HG02678 (cell line): ENCODE measurements around the gene KLF3.
A peak's percentile ranks its signal among the peaks of the same experiment; 100 is the strongest.

ENCODE experiments used
- ATAC-seq: cut with Tn5 transposase; IDR thresholded peaks from one replicate; pipeline ENCODE4 v1.9.1; 2021; ENCODE audit warnings: mild to moderate bottlenecking, moderate library complexity; ENCODE audit not compliant: unreplicated experiment

Gene KLF3

DNA sequence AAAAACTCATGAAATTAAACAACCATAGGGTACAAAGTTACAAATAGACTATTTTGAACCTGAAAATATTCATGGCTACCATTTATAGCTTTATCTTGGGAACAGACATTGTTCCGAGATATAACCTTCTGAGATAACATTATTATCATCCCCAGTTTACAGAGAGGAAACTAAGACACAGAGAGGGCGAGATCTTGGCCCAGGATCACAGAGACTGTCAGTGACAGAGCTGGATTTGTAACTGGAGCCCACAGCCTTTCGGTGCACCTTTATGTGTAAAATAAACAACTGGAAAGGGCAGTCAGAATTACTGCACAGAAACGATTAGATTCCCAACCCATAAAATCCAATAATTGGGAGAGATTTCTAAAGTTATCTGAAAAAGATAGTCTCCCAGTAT lies 28.4 kb downstream of the KLF3 start:
- no peak for ATAC-seq

DNA sequence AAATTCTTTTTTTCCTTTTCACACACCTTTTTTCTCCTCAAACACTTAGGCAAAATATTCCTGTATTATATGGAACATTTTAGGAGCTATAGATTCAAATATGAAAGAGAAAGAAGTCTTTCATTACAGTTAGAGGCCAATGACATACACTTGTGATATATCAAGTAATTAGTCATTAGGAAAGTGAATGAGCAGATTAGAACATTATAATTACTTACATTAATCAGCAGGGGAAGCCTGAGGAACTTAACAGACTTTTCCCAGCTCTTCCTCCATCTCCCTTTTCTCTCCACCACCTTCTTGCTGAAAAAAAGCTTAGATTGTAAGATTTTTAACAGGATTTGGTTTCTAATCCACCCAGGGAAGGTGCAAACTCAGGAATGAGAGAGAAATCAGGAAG lies 29.6 kb downstream of the KLF3 start:
- no peak for ATAC-seq

DNA sequence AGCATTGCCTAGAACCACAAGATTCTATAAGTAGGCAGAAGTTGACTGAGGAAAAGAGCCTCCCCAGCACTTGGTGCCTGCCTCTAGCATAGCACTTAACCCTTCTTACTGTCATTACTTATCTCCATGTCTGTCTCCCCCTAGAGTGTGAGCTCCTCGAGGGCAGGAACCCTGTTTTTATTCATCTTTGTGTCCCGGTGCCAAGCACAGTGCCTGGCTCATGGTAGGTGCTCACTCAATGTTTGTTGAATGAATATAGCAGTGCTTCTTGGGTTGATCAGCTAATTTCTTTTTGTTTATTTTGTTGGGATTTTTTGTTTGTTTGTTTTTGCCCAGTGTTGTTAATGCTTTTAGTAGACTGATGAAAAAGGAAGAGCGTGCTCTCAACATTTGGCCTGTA lies 30.3 kb downstream of the KLF3 start:
- no peak for ATAC-seq

DNA sequence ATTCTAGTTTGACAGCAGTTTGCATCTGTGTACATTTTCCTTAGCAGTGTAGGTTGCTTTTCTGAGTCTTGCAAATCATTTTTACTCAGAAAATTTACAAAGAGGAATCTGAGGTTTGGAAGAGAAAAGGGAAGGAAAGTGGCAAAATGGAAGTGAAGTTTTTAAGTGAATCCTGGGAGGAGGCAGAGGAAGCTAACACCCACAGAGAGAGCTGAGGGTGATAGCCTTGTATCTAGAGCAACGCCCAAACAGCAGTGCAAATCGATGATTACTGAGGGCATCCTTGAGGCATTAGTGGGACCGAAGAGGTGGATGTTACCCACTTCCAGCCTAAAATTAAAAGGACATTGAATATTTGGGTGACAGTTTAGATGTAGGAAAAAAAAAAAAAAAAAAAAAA lies 31.8 kb downstream of the KLF3 start:
- ATAC-seq = no peak

DNA sequence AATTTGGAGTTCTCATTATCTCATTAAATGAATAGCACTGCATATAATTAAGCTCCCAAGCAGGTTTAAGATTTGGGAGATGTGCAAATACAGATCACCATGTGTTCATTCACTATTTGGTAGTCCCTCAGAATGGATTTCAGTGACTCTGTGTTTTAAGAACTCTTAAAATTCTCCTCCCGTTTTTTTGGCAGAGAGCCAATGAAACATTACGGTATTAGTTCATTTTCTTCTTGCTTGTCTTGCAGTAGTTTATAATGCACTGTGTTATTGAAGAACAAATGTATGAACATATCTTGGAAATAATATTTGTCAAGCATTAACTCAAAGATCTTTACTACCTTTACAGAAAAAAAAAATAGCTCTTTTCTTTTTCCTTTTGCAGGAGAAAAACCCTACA lies 32.7 kb downstream of the KLF3 start:
- ATAC-seq = no peak

- no peak for ATAC-seq
Observed at GRCh38 chr4:38698176-38698575, 34.2 kb downstream of the KLF3 start.

GRCh38 chr4:38699112-38699511 lies 35.1 kb downstream of the KLF3 start:
- ATAC-seq = no peak

DNA sequence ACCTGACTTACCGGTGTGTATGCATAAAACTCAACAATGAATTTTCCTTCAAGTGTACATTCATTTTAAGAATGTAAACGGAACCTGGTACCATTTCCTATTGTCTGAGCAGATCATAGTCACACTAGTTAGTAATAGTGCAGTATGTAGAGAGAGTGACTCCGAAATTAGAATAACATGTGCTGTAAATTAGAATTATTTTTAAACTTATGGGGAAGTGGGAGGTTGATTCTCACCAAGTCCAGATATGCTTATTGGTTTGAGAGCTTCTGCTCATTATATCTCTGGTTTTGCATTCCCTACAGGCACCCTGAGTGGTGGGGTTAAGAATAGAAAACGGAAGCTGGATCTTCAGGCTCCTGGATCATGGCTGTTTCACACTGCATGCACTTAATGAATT lies 39.6 kb downstream of the KLF3 start:
- ATAC-seq = no peak

- no peak for ATAC-seq
Observed at GRCh38 chr4:38704622-38705154, 40.7 kb downstream of the KLF3 start.

DNA sequence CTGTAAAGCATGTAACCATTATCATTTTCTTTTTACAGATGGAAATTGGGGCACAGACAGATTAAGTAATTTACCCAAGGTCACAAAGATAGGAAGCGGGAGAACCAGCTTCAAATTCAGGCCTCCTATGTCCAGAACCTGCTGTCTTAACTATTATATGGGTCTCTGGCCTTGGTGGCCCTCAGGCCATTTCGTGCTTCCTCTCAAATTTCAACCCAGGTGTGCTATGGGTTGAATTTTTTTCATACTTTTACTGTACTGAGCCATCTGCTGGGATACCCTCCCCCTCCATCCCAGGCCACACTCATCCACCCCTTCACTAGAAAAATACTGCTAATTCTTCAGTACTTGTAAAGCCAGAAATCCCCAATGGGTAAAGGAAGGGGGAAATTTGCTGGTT lies 42.3 kb downstream of the KLF3 start:
- ATAC-seq = no peak

GRCh38 chr4:38710053-38710452 lies 46.1 kb downstream of the KLF3 start:
- no peak for ATAC-seq

GRCh38 chr4:38711066-38711465 lies 47.1 kb downstream of the KLF3 start:
- ATAC-seq = no peak

- no peak for ATAC-seq
Observed at GRCh38 chr4:38715050-38715449, 51.1 kb downstream of the KLF3 start.

DNA sequence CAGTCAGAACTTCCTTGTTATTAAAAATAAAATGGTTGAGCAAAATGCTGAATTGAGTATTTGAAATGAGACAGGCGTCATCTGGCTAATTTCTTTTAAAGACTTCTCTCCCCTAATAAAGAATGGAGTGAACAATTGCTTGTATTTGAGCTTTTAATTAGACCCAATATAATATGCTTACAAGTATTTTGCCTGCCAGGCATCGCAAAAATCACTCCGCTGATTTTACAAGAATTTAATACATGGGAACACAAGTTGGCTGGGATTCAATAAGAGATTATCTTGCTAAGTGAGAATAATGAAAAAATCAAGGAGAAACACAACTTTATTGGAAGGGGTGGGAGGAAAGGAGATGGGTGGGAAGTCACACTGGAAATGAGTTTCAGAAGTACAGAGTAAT lies 52.3 kb downstream of the KLF3 start:
- ATAC-seq = no peak

GRCh38 chr4:38717604-38718003 lies 53.6 kb downstream of the KLF3 start:
- ATAC-seq = no peak

- ATAC-seq = no peak
Observed at GRCh38 chr4:38723114-38723513, 59.1 kb downstream of the KLF3 start.

- ATAC-seq = no peak
Observed at GRCh38 chr4:38723726-38724474, 59.9 kb downstream of the KLF3 start.

GRCh38 chr4:38724475-38724808 lies 60.4 kb downstream of the KLF3 start:
- no peak for ATAC-seq

GRCh38 chr4:38728631-38729141 lies 64.7 kb downstream of the KLF3 start:
- no peak for ATAC-seq

DNA sequence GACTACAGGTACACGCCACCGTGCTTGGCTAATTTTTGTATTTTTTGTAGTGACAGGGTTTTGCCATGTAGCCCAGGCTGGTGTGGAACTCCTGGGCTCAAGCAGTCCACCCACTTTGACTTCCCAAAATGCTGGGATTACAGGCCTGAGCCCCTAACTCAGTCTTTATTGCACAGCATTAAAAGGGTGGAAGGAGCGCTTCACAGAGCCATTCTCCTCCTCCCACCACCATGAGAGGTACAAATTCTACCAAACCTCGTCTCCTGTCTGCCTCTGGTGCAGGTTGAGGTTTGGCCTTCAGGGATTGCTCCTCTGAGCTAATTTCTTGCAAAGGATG lies 66.5 kb downstream of the KLF3 start:
- ATAC-seq = no peak

DNA sequence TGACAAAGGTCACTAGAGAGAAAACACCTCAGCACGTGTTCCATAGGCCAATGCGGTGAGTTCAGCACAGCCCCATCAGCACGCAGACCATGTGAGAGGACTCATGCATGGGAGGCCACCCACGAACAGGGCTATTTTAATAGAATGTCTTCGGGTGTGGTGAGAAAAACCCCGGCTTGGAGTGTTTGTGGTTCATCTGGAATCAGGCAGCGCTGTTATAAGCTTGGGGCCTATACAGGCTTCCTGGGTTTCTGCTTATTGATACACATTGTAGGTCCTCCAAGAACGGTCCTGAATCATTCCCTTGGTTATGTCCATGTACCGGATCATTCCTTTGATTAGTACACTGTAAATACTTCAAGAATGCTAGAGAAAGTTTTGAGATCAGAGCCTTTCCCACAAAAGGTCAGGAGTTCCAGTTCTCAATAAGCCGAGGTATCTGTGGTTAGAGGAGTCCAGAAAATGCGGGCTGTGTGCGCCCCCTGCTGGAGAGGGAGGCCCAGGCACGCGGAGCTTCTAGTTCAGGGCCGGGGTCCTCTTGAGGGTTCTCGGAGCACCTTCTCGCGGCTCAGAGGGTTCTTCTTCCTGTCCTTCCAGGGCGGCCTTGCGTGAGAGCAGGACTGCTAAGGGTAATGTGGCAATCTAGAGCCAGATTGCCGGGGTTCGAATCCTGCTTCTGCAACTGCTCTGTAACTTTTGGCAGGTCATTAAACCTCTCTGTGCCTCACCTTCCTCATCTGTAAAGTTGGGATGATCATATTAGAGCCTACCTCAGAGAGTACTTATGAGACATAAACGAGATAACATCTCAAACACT lies 67.0 kb downstream of the KLF3 start:
- peak; percentile 90 for ATAC-seq

GRCh38 chr4:38733663-38734062 lies 69.7 kb downstream of the KLF3 start:
- ATAC-seq = no peak
